K562 (cell line): Measurements from ENCODE around the gene LY6G6F. TPM values are rescaled to one million over a fixed set of nuclear protein-coding genes. Genes with fewer than 3 reads are reported as not detected.
A peak's percentile ranks its signal among the peaks of the same experiment; 100 is the strongest.

Source experiments
- ARID1B ChIP-seq: fragments of 450-650 bp; IDR thresholded peaks from 2 replicates; pipeline ENCODE4 v1.6.1; 2016; ENCODE audit warnings: antibody characterized with exemption, mild to moderate bottlenecking, inconsistent platforms
- C11orf30 ChIP-seq: fragments of 450-650 bp; IDR thresholded peaks from 2 replicates; pipeline ENCODE4 v1.6.1; 2016; ENCODE audit warnings: low read depth, mild to moderate bottlenecking
- HINFP ChIP-seq: fragments of 450-650 bp; conservative IDR thresholded peaks from 2 replicates; pipeline ENCODE4 v1.6.1; 2016; ENCODE audit warnings: missing genetic modification characterization, low read depth, mild to moderate bottlenecking, control low read depth, missing compliant biosample characterization
- KAT2B ChIP-seq: IDR thresholded peaks from one replicate; pipeline ENCODE4 v1.6.1; 2012; ENCODE audit warnings: low read depth, mild to moderate bottlenecking, control low read depth, inconsistent platforms, low read length, moderate library complexity
- PTRF ChIP-seq: fragments of 450-650 bp; IDR thresholded peaks from 2 replicates; pipeline ENCODE4 v1.6.1; 2016; ENCODE audit warnings: mild to moderate bottlenecking, missing genetic modification characterization, missing compliant biosample characterization
- RBM39 ChIP-seq: fragments of 200-400 bp; formaldehyde crosslinking; optimal IDR thresholded peaks from 2 replicates; pipeline ENCODE3; 2018; ENCODE audit warnings: low read depth, low read length
- SPI1 ChIP-seq: IDR thresholded peaks from 2 replicates; pipeline ENCODE4 v1.6.1; 2011; ENCODE audit warnings: low read depth, low read length, control low read depth, borderline replicate concordance
- ZNF24 ChIP-seq: fragments of 450-650 bp; IDR thresholded peaks from 2 replicates; pipeline ENCODE4 v1.6.1; 2016
- ZNF3 ChIP-seq: fragments of 250-450 bp; sonication (Bioruptor Pico); IDR thresholded peaks from 2 replicates; pipeline ENCODE4 v1.5.0; 2021; ENCODE audit warnings: mild to moderate bottlenecking, moderate library complexity
- ZNF512 ChIP-seq: IDR thresholded peaks from 2 replicates; pipeline ENCODE4 v1.6.1; 2016; ENCODE audit warnings: missing genetic modification characterization, missing compliant biosample characterization
- ZNF518B ChIP-seq: fragments of 250-450 bp; sonication (Bioruptor Pico); IDR thresholded peaks from 2 replicates; pipeline ENCODE4 v1.5.0; 2021; ENCODE audit warnings: mild to moderate bottlenecking, moderate library complexity
- ZNF583 ChIP-seq: fragments of 250-450 bp; sonication (Bioruptor Pico); IDR thresholded peaks from 2 replicates; pipeline ENCODE4 v1.4.0; 2020
- ZNF75A ChIP-seq: fragments of 450-650 bp; formaldehyde crosslinking; IDR thresholded peaks from 2 replicates; pipeline ENCODE4 v1.4.0; 2020; ENCODE audit warnings: mild to moderate bottlenecking
- ZNF79 ChIP-seq: fragments of 250-450 bp; sonication (Bioruptor Pico); IDR thresholded peaks from 2 replicates; pipeline ENCODE4 v1.4.0; 2020; ENCODE audit warnings: low read depth, mild to moderate bottlenecking, moderate library complexity
- polyA plus RNA-seq, 8 experiments: library from polyadenylated mRNA; depleted of rRNA in 4 of 8; stranded (reverse) in 5 of 8; unstranded in 3 of 8; fragments of >200 nt; fragmentation: Nextera tagmentation in 2 of 8; fragmentation: Illumina TruSeq in 1 of 8; extraction: Ambion mirVana in 2 of 8; extraction: Trizol in 1 of 8; gene quantifications; 2 replicates each; pipeline versions ENCODE4 v1.2.1 to v1.2.3, GENCODE V29; 2011 to 2014; ENCODE audit warnings: inconsistent platforms in 1 of 8, missing spikeins in 1 of 8
- total RNA-seq, 7 experiments: library from RNA; depleted of rRNA in 6 of 7; stranded (reverse); fragments of >200 nt in 6 of 7; fragmentation: Illumina TruSeq in 2 of 7; extraction: Trizol in 2 of 7; gene quantifications; 2 replicates each; pipeline versions ENCODE4 v1.2.1 to v1.2.3, GENCODE V29; 2011 to 2021; ENCODE audit warnings: low replicate concordance in 1 of 7
- TF ChIP-seq, protein P1 (sequence below): sonication (generic); formaldehyde crosslinking; IDR thresholded peaks from 2 replicates; pipeline ENCODE4 v1.8.1; 2023; ENCODE audit warnings: mild to moderate bottlenecking, missing genetic modification reagents
- TF ChIP-seq, protein P2 (sequence below): fragments of 450-650 bp; formaldehyde crosslinking; IDR thresholded peaks from 2 replicates; pipeline ENCODE4 v1.4.0; 2020; ENCODE audit warnings: mild to moderate bottlenecking, moderate library complexity
- TF ChIP-seq, protein P3 (sequence below): sonication (generic); formaldehyde crosslinking; IDR thresholded peaks from 2 replicates; pipeline ENCODE4 v1.8.0; 2022; ENCODE audit warnings: missing genetic modification reagents, mild to moderate bottlenecking, moderate library complexity, borderline replicate concordance

Gene LY6G6F
- total and polyA plus RNA-seq, 9 of the 15 experiments (the other 6 are each of a cell fraction or from before 2014, with no cell fraction given) = 0.14 to 0.50 (median 0.28) TPM; not detected in 2

- TF ChIP-seq ZNF518B (CRISPR knock-in tag) = 0 out of 2 replicates have a peak, but pooled peaks have one; percentile 16
- TF ChIP-seq ZNF512 (tag) = no peak
- no peak for TF ChIP-seq KAT2B
- TF ChIP-seq, protein P1, sequence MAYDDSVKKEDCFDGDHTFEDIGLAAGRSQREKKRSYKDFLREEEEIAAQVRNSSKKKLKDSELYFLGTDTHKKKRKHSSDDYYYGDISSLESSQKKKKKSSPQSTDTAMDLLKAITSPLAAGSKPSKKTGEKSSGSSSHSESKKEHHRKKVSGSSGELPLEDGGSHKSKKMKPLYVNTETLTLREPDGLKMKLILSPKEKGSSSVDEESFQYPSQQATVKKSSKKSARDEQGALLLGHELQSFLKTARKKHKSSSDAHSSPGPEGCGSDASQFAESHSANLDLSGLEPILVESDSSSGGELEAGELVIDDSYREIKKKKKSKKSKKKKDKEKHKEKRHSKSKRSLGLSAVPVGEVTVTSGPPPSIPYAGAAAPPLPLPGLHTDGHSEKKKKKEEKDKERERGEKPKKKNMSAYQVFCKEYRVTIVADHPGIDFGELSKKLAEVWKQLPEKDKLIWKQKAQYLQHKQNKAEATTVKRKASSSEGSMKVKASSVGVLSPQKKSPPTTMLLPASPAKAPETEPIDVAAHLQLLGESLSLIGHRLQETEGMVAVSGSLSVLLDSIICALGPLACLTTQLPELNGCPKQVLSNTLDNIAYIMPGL (CRISPR knock-in tag) = 0 out of 2 replicates have a peak, but pooled peaks have one; percentile 66
- TF ChIP-seq ZNF3 = no peak
- TF ChIP-seq ARID1B = no peak
- no peak for TF ChIP-seq ZNF75A (CRISPR knock-in tag)
- TF ChIP-seq, protein P2, sequence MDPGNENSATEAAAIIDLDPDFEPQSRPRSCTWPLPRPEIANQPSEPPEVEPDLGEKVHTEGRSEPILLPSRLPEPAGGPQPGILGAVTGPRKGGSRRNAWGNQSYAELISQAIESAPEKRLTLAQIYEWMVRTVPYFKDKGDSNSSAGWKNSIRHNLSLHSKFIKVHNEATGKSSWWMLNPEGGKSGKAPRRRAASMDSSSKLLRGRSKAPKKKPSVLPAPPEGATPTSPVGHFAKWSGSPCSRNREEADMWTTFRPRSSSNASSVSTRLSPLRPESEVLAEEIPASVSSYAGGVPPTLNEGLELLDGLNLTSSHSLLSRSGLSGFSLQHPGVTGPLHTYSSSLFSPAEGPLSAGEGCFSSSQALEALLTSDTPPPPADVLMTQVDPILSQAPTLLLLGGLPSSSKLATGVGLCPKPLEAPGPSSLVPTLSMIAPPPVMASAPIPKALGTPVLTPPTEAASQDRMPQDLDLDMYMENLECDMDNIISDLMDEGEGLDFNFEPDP (CRISPR knock-in tag) = 0 out of 2 replicates have a peak, but pooled peaks have one; percentile 80
- TF ChIP-seq HINFP = 0 out of 2 replicates have a peak, but pooled peaks have one; percentile 32
- TF ChIP-seq SPI1 = peak; percentile 44; the same call in 1 of the 2 replicates
- 0 out of 2 replicates have a peak, but pooled peaks have one; percentile 22 for TF ChIP-seq ZNF79 (CRISPR knock-in tag)
- TF ChIP-seq, protein P3, sequence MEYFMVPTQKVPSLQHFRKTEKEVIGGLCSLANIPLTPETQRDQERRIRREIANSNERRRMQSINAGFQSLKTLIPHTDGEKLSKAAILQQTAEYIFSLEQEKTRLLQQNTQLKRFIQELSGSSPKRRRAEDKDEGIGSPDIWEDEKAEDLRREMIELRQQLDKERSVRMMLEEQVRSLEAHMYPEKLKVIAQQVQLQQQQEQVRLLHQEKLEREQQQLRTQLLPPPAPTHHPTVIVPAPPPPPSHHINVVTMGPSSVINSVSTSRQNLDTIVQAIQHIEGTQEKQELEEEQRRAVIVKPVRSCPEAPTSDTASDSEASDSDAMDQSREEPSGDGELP (CRISPR knock-in tag) = no peak
- TF ChIP-seq ZNF24 = no peak
- TF ChIP-seq RBM39 = no peak
- TF ChIP-seq C11orf30 = no peak
- peak; percentile 79; the same call in 1 of the 2 replicates for TF ChIP-seq ZNF583
- TF ChIP-seq PTRF (tag) = peak; percentile 9; the same call in 1 of the 2 replicates
Observed at GRCh38 chr6:31736768-31737314, 30.2 kb downstream of the LY6G6F start (continued).
